NCI-H1092 (cell line): ENCODE measurements around the gene CABP7.

Experiments
- DNase-seq: peaks from one replicate; lab custom pipeline; 2025; lab: John Stamatoyannopoulos, UW

The CABP7 gene

DNA sequence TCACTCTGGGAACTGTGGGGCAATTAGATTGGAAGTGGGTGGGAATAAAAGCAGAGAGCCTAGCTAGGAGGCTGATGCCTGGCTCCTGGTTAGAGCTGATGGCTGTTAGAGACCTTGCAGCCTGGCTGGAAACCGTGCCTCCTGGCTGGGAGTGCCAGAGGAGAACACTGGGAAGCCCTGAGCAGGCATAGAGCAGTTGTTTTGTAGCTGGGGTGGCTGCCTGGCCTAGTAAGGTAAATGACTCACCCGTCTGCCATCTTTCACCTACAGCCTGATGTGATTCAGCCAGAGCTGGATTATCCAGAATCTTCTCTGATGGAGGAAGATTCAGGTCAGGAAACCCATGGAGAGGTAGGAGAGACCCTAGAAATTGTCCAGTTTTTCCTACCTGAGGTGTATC lies 53.4 kb downstream of the CABP7 start:
- DNase-seq = no peak

- DNase-seq = no peak
These were observed 60.4 kb downstream of the CABP7 start for GRCh38 chr22:29780220-29780619.

DNA sequence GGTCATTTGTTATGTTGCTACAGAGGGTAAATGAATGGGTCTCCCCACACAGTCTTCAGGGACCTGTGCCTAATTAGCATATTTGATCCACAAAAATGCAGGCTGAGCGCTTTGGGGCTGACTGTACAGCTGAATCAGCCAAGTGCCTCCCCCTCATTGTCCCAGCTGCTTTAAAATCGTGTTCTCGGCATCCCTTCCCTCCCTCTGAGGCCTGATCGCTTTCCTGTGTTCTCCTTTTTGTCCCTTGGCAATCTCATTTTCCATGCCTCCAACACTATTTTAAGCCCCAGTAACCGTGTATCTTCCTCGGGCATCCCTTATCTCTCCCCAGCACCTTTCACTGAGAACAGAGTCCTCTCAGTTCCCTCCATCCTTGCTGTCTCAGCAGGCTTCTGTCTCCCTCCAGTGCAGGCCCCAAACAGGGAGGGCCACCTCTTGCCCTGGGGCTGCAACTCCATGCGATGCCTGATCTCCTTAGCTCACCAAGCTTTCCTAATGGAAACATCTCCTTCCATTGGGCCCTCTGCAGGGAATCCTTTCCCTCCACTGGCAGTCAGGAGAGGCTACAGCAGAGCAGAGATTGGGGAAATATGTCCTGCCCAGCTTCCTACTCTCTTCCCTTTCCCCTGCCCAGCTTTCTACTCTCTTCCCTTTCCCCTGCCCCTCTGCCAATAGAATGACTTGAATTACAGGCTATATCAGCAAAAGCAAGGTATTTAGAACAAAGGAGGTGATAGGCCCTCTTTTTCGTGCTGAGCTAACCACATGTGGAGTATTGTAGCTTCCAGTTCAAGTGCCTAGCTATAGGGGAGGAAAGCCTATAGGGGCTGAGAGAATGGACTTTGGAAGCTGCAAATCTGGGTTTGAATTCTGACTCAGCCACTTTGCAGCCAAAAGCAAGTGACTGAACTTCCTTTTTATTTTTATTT lies 61.2 kb downstream of the CABP7 start:
- DNase-seq = no peak
